Parathyroid adenoma (tissue), 2 donors: ENCODE measurements around the gene SLF2.

Experiments used
- H2AFZ ChIP-seq: fragments of 300-600 bp; sonication (generic); one replicate; pipeline ENCODE4 v1.7.0; 2017; ENCODE audit warnings: antibody characterized with exemption, mild to moderate bottlenecking
- H3K27ac ChIP-seq: fragments of 300-600 bp; sonication (generic); one replicate; pipeline ENCODE4 v1.7.0; 2017
- H3K27me3 ChIP-seq: fragments of 300-600 bp; sonication (generic); one replicate; pipeline ENCODE4 v1.7.0; 2017; ENCODE audit warnings: low read length; ENCODE audit not compliant: control insufficient read depth, insufficient read depth
- H3K36me3 ChIP-seq: fragments of 300-600 bp; sonication (generic); one replicate; pipeline ENCODE4 v1.7.0; 2017; ENCODE audit warnings: low read length; ENCODE audit not compliant: control insufficient read depth, insufficient read depth
- H3K4me1 ChIP-seq: fragments of 300-600 bp; sonication (generic); one replicate; pipeline ENCODE4 v1.7.0; 2017; ENCODE audit warnings: control low read depth
- H3K4me2 ChIP-seq: fragments of 300-600 bp; sonication (generic); one replicate; pipeline ENCODE4 v1.7.0; 2017; ENCODE audit warnings: low read length
- H3K4me3 ChIP-seq: fragments of 300-600 bp; sonication (generic); one replicate; pipeline ENCODE4 v1.7.0; 2017; ENCODE audit warnings: low read depth, low read length
- H3K79me2 ChIP-seq: fragments of 300-600 bp; sonication (generic); one replicate; pipeline ENCODE4 v1.7.0; 2017; ENCODE audit warnings: control low read depth
- H3K9ac ChIP-seq: fragments of 300-600 bp; sonication (generic); one replicate; pipeline ENCODE4 v1.7.0; 2017; ENCODE audit warnings: mild to moderate bottlenecking
- H3K9me3 ChIP-seq: fragments of 300-600 bp; sonication (generic); one replicate; pipeline ENCODE4 v1.7.0; 2017; ENCODE audit warnings: low read length; ENCODE audit not compliant: control insufficient read depth
- CTCF ChIP-seq: fragments of 300-600 bp; sonication (generic); IDR thresholded peaks from one replicate; pipeline ENCODE4 v1.7.0; 2017; ENCODE audit warnings: antibody characterized with exemption, mild to moderate bottlenecking
- donor health status: primary hyperparathyroidism.

The SLF2 gene

GRCh38 chr10:100943508-100943907 lies 30.7 kb downstream of the SLF2 start:
- no peaks in the 10 kb centered on the region for H3K9me3 ChIP-seq
- H3K79me2 ChIP-seq = no peaks in the 10 kb centered on the region
- H3K27me3 ChIP-seq = no peaks in the 10 kb centered on the region
- H2AFZ ChIP-seq = no peak overlapping the region
- H3K36me3 ChIP-seq = no peaks in the 10 kb centered on the region
- no peak overlapping the region for H3K4me2 ChIP-seq
- no peak overlapping the region for H3K4me3 ChIP-seq
- no peak overlapping the region for H3K27ac ChIP-seq
- H3K9ac ChIP-seq = no peak overlapping the region
- no peak for TF ChIP-seq CTCF
- H3K4me1 ChIP-seq = no peaks in the 10 kb centered on the region

GRCh38 chr10:100945754-100946153 lies 33.0 kb downstream of the SLF2 start:
- H3K9me3 ChIP-seq = no peaks in the 10 kb centered on the region
- H3K79me2 ChIP-seq = no peaks in the 10 kb centered on the region
- no peak overlapping the region for H3K4me2 ChIP-seq
- H2AFZ ChIP-seq = no peak overlapping the region
- H3K27ac ChIP-seq = no peak overlapping the region
- no peak for TF ChIP-seq CTCF
- H3K4me3 ChIP-seq = no peak overlapping the region
- no peaks in the 10 kb centered on the region for H3K4me1 ChIP-seq
- no peak overlapping the region for H3K9ac ChIP-seq
- H3K27me3 ChIP-seq = no peaks in the 10 kb centered on the region
- no peaks in the 10 kb centered on the region for H3K36me3 ChIP-seq

GRCh38 chr10:100948916-100949315 lies 36.2 kb downstream of the SLF2 start:
- TF ChIP-seq CTCF = no peak
- no peak overlapping the region for H3K27ac ChIP-seq
- H3K27me3 ChIP-seq = no peaks in the 10 kb centered on the region
- no peaks in the 10 kb centered on the region for H3K36me3 ChIP-seq
- H3K4me3 ChIP-seq = no peak overlapping the region
- H3K4me2 ChIP-seq = no peak overlapping the region
- no peaks in the 10 kb centered on the region for H3K9me3 ChIP-seq
- H2AFZ ChIP-seq = no peak overlapping the region
- no peak overlapping the region for H3K9ac ChIP-seq
- no peaks in the 10 kb centered on the region for H3K4me1 ChIP-seq
- H3K79me2 ChIP-seq = no peaks in the 10 kb centered on the region

DNA sequence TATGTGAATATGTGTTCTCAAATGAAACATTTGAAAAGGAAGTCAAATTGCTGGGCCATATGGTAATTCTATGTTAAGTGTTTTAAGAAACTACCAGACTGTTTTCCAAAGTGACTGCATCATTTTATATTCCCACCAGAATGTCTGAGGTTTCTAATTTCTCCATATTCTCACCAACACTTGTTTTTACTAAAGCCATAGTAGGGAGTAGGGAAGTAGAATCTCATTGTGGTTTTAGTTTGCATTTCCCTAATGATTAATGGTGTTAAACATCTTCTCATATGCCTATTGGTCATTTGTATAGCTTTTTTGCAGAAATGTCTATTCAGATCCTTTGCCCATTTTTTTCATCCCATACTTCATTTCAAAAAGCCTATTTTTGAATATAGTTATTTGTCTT lies 47.5 kb downstream of the SLF2 start:
- no peak overlapping the region for H2AFZ ChIP-seq
- H3K79me2 ChIP-seq = no peaks in the 10 kb centered on the region
- H3K36me3 ChIP-seq = no peaks in the 10 kb centered on the region
- H3K4me2 ChIP-seq = no peak overlapping the region
- no peak overlapping the region for H3K27ac ChIP-seq
- H3K27me3 ChIP-seq = no peaks in the 10 kb centered on the region
- H3K4me3 ChIP-seq = no peak overlapping the region
- H3K9me3 ChIP-seq = no peaks in the 10 kb centered on the region
- no peak overlapping the region for H3K9ac ChIP-seq
- H3K4me1 ChIP-seq = no peaks in the 10 kb centered on the region
- no peak for TF ChIP-seq CTCF

GRCh38 chr10:100962351-100963080 lies 49.8 kb downstream of the SLF2 start:
- Histone ChIP-seq H3K4me1 (no peaks in the 10 kb centered on the region), H3K9me3 (no peaks in the 10 kb centered on the region), H3K27ac (no peak overlapping the region), H3K27me3 (no peaks in the 10 kb centered on the region), H3K9ac (no peak overlapping the region), H3K4me3 (no peak overlapping the region), H3K36me3 (no peaks in the 10 kb centered on the region), H2AFZ (no peak overlapping the region), H3K79me2 (no peaks in the 10 kb centered on the region), H3K4me2 (no peak overlapping the region)
- no peak for TF ChIP-seq CTCF
